DOHH2 (cell line): ENCODE measurements around the gene CD151.

Experiments
- H3F3A ChIP-seq: fragments of 200-600 bp; sonication (generic), shearing (Covaris generic); 2 replicates; pipeline ENCODE4 v1.6.0; 2016; ENCODE audit warnings: antibody characterized with exemption, mild to moderate bottlenecking; ENCODE audit not compliant: control insufficient read depth, insufficient read depth
- H3K27ac ChIP-seq: fragments of 200-600 bp; sonication (generic); 2 replicates; pipeline ENCODE4 v1.5.1; 2014; ENCODE audit warnings: low read depth, mild to moderate bottlenecking, low read length, moderate library complexity
- H3K27me3 ChIP-seq: fragments of 200-600 bp; sonication (generic); 2 replicates; pipeline ENCODE4 v1.6.1; 2014; ENCODE audit warnings: mild to moderate bottlenecking, low read length, mixed read lengths; ENCODE audit not compliant: control insufficient read depth
- H3K36me3 ChIP-seq: fragments of 200-600 bp; sonication (generic); 2 replicates; pipeline ENCODE4 v1.6.1; 2014; ENCODE audit warnings: mild to moderate bottlenecking, low read length, moderate library complexity, mixed read lengths; ENCODE audit not compliant: control insufficient read depth
- H3K4me1 ChIP-seq: fragments of 200-600 bp; sonication (generic); 2 replicates; pipeline ENCODE4 v1.6.1; 2014; ENCODE audit warnings: mild to moderate bottlenecking, low read length, mixed read lengths; ENCODE audit not compliant: control insufficient read depth
- H3K4me2 ChIP-seq: fragments of 200-600 bp; sonication (generic); 2 replicates; pipeline ENCODE4 v1.6.0; 2014; ENCODE audit warnings: mild to moderate bottlenecking, low read length, moderate library complexity
- H3K4me3 ChIP-seq: fragments of 200-600 bp; sonication (generic); 2 replicates; pipeline ENCODE4 v1.5.1; 2014; ENCODE audit warnings: mild to moderate bottlenecking, low read length, mixed read lengths
- H3K79me2 ChIP-seq: fragments of 200-600 bp; sonication (generic); 2 replicates; pipeline ENCODE4 v1.6.1; 2014; ENCODE audit warnings: mild to moderate bottlenecking, low read length, mixed read lengths; ENCODE audit not compliant: control insufficient read depth
- H3K9me2 ChIP-seq: fragments of 200-600 bp; sonication (generic); replicated peaks from 2 replicates; pipeline ENCODE4 v1.6.1; 2014; ENCODE audit warnings: mild to moderate bottlenecking, low read length, mixed read lengths; ENCODE audit not compliant: control insufficient read depth
- H3K9me3 ChIP-seq: fragments of 200-600 bp; sonication (generic); 2 replicates; pipeline ENCODE4 v1.6.1; 2014; ENCODE audit warnings: antibody characterized with exemption, low read length, mixed read lengths; ENCODE audit not compliant: control insufficient read depth, insufficient read depth
- H4K20me1 ChIP-seq: fragments of 200-600 bp; sonication (generic); 2 replicates; pipeline ENCODE4 v1.6.0; 2014; ENCODE audit warnings: low read depth, mild to moderate bottlenecking, antibody characterized with exemption, low read length, moderate library complexity; ENCODE audit not compliant: control insufficient read depth, insufficient read depth
- CTCF ChIP-seq: fragments of 200-600 bp; sonication (generic); IDR thresholded peaks from one replicate; pipeline ENCODE4 v1.5.1; 2014; ENCODE audit warnings: antibody characterized with exemption, mild to moderate bottlenecking, low read depth, low read length; ENCODE audit not compliant: poor library complexity, severe bottlenecking
- EZH2phosphoT487 ChIP-seq: fragments of 200-600 bp; sonication (generic); IDR thresholded peaks from 2 replicates; pipeline ENCODE4 v1.6.1; 2017; ENCODE audit warnings: borderline replicate concordance, mild to moderate bottlenecking, antibody characterized with exemption, low read length, moderate library complexity, mixed read lengths

The CD151 gene

DNA sequence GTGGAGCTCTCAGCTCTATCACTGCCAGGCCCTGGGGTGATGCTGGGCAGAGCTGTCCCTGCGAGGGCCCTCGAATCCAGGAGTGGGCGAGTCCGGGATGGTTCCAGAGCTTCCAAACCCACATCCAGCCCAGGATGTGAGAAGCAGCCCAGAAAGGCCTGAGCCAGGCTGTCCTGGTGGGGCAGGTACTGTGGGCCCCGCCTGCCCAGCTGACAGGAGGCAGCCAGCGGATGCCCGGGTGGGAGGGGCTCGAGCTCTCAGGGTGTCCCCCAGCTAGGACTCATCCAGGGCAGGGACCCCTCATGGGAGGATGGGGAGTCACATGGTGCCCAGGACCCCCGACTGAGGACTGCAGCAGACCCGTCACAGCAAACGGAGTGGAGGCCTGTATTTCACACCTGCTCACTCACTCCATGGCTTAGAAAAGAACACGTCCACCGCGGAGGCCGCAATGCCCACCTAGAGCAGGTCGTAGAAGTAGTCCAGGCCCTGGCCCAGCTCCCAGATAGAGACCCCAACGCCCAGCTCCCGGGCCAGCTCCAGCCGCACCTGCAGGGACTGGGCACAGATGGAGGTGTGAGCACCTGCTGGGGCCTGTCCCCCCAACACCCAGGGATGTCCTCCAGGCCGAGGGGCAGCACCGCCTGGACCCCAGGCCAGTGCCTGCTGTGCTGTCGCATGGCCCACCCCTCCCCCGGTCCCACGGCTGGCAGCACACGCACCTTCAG is 36.8 kb downstream of the CD151 start:
- no peaks in the 10 kb centered on the region for H3K79me2 ChIP-seq
- H3K4me1 ChIP-seq: no peaks in the 10 kb centered on the region
- H3F3A ChIP-seq: no peaks in the 10 kb centered on the region
- no peak overlapping the region for H3K27ac ChIP-seq
- H3K27me3 ChIP-seq: no peaks in the 10 kb centered on the region
- H3K9me2 ChIP-seq: no peaks in the 10 kb centered on the region
- H3K9me3 ChIP-seq: no peaks in the 10 kb centered on the region
- no peak for TF ChIP-seq CTCF
- no peak for TF ChIP-seq EZH2phosphoT487
- H4K20me1 ChIP-seq: no peaks in the 10 kb centered on the region; the same call in 1 of the 2 replicates
- H3K36me3 ChIP-seq: no peaks in the 10 kb centered on the region
- H3K4me3 ChIP-seq: no peak overlapping the region
- no peak overlapping the region for H3K4me2 ChIP-seq

DNA sequence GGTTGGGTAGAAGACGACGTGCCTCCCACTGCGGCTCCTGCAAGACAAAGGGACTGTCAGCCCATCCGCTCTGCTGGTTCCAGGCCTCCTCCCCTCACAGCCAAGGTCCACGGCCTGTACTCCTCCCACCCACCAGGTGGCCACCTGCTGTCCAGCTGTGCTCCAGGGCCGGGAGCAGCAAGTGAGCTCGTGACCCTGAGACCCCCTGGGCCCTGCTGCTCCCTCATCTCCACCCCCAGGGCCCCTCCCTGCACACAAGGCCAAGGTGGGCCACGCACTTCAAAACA is 37.3 kb downstream of the CD151 start:
- H3K9me3 ChIP-seq: no peaks in the 10 kb centered on the region
- H3K4me1 ChIP-seq: no peaks in the 10 kb centered on the region
- no peaks in the 10 kb centered on the region for H3K79me2 ChIP-seq
- H3K36me3 ChIP-seq: no peaks in the 10 kb centered on the region
- H3F3A ChIP-seq: no peaks in the 10 kb centered on the region
- H3K27ac ChIP-seq: no peak overlapping the region
- no peak overlapping the region for H3K4me3 ChIP-seq
- H3K9me2 ChIP-seq: no peaks in the 10 kb centered on the region
- no peaks in the 10 kb centered on the region for H3K27me3 ChIP-seq
- TF ChIP-seq CTCF: no peak
- no peak overlapping the region for H3K4me2 ChIP-seq
- no peaks in the 10 kb centered on the region; the same call in 1 of the 2 replicates for H4K20me1 ChIP-seq

GRCh38 chr11:870418-870817 is 37.7 kb downstream of the CD151 start:
- Histone ChIP-seq H3K27me3 (no peaks in the 10 kb centered on the region), H3F3A (no peaks in the 10 kb centered on the region), H3K4me2 (no peak overlapping the region), H3K4me1 (no peaks in the 10 kb centered on the region), H3K36me3 (no peaks in the 10 kb centered on the region), H3K79me2 (no peaks in the 10 kb centered on the region), H3K4me3 (no peak overlapping the region), H3K9me3 (no peaks in the 10 kb centered on the region), H3K27ac (no peak overlapping the region), H3K9me2 (no peaks in the 10 kb centered on the region), H4K20me1 (no peaks in the 10 kb centered on the region; the same call in 1 of the 2 replicates)
- no peak for TF ChIP-seq EZH2phosphoT487
- no peak for TF ChIP-seq CTCF
